ENCODE results near the gene FAM50A.

- TF ChIP-seq CTCF (IDR thresholded peaks at IDR 0.05), result no peak
- TF ChIP-seq POLR2A (IDR thresholded peaks at IDR 0.05), result peak; percentile 74
- TF ChIP-seq POLR2AphosphoS5 (IDR thresholded peaks at IDR 0.05), result peak; percentile 73 to 76 (median 75)
Measured at GRCh38 chrX:154428176-154429171, 15.5 kb upstream of the FAM50A start, which contains the start of gene ATP6AP1.
